GM21717 (cell line): Measurements from ENCODE around the gene CLTRN.
"Not testable (repeated sequence)": the region's sequence is repeated elsewhere in the genome, so short reads cannot be mapped to it uniquely, and the experiment has no call there.

Experiments used
- ATAC-seq: cut with Tn5 transposase; IDR thresholded peaks from one replicate; pipeline ENCODE4 v1.9.1; 2021; ENCODE audit warnings: mild to moderate bottlenecking, moderate library complexity; ENCODE audit not compliant: unreplicated experiment

Gene CLTRN

GRCh38 chrX:15664487-15665444, at the start of gene CLTRN:
Gene CLTRN (minus strand): TSS chrX:15664805. CDS start chrX:15664775, 30 bp downstream.
- ATAC-seq = no peak

GRCh38 chrX:15704273-15704672, 39.7 kb upstream of the CLTRN start:
- ATAC-seq = not testable (repeated sequence)

GRCh38 chrX:15703809-15704208, 39.2 kb upstream of the CLTRN start:
- ATAC-seq = peak; percentile 62

- no peak for ATAC-seq
These were observed 38.1 kb upstream of the CLTRN start for GRCh38 chrX:15702488-15703371.

- no peak for ATAC-seq
These were observed 31.9 kb upstream of the CLTRN start for GRCh38 chrX:15696516-15696915.

- ATAC-seq = no peak
These were observed 30.4 kb upstream of the CLTRN start for GRCh38 chrX:15694941-15695451.

- ATAC-seq = peak; percentile 84
These were observed 22.4 kb upstream of the CLTRN start for GRCh38 chrX:15686818-15687685.

- ATAC-seq = no peak
These were observed 18.6 kb upstream of the CLTRN start for GRCh38 chrX:15683193-15683592.

- no peak for ATAC-seq
These were observed 16.8 kb upstream of the CLTRN start for GRCh38 chrX:15681433-15681832.

- ATAC-seq = no peak
These were observed 15.8 kb upstream of the CLTRN start for GRCh38 chrX:15680401-15680800.

GRCh38 chrX:15679246-15679645, 14.6 kb upstream of the CLTRN start:
- ATAC-seq = no peak

- no peak for ATAC-seq
These were observed 13.7 kb upstream of the CLTRN start for GRCh38 chrX:15678339-15678738.

GRCh38 chrX:15676886-15677285, 12.3 kb upstream of the CLTRN start:
- ATAC-seq = no peak

GRCh38 chrX:15675490-15675921, 10.9 kb upstream of the CLTRN start:
- peak; percentile 75 for ATAC-seq

GRCh38 chrX:15674841-15675489, 10.4 kb upstream of the CLTRN start:
- peak; percentile 86 for ATAC-seq

- no peak for ATAC-seq
These were observed 9.9 kb upstream of the CLTRN start for GRCh38 chrX:15674514-15674840.

- no peak for ATAC-seq
These were observed 9.4 kb upstream of the CLTRN start for GRCh38 chrX:15673970-15674369.

- ATAC-seq = no peak
These were observed 8.3 kb upstream of the CLTRN start for GRCh38 chrX:15672881-15673280.

- no peak for ATAC-seq
These were observed 1.2 kb downstream of the CLTRN start for GRCh38 chrX:15663439-15663838.

- ATAC-seq = not testable (repeated sequence)
These were observed 9.8 kb downstream of the CLTRN start for GRCh38 chrX:15654804-15655203.
